ENCODE measurements around the gene NSD1.

- TF ChIP-seq CTCF (IDR thresholded peaks at IDR 0.05 in 2 of 3, conservative IDR thresholded peaks at IDR 0.05 in 1 of 3; ENCODE audit: control insufficient read depth in 2 of 3, extremely low read depth in 1 of 3, insufficient read depth in 1 of 3, low read depth in 3 of 3, low read length in 3 of 3) (no peak), CBFB (IDR thresholded peaks at IDR 0.05; ENCODE audit: low read depth) (no peak), POLR2A (IDR thresholded peaks at IDR 0.05; ENCODE audit: low read depth, low read length) (no peak), BACH1 (IDR thresholded peaks at IDR 0.05; ENCODE audit: borderline replicate concordance) (no peak), EP300 (IDR thresholded peaks at IDR 0.05; ENCODE audit: borderline replicate concordance in 1 of 2, control insufficient read depth in 1 of 2, low read depth in 2 of 2, low read length in 2 of 2) (no peak), ATF3 (IDR thresholded peaks at IDR 0.05; ENCODE audit: borderline replicate concordance, extremely low read depth, low read depth, low read length) (no peak), CREB1 (IDR thresholded peaks at IDR 0.05; ENCODE audit: low read depth) (no peak)
Measured at GRCh38 chr5:177122566-177122965, 11.0 kb upstream of the NSD1 start.
